ENCODE measurements around the gene XXYLT1. TPM values are rescaled to one million over a fixed set of nuclear protein-coding genes. Genes with fewer than 3 reads are reported as not detected.

The XXYLT1 gene
- total and polyA plus RNA-seq, 2 of the 8 experiments (the other 6 are each of a cell fraction or from before 2014, with no cell fraction given): 18.9 to 23.8 TPM

DNA sequence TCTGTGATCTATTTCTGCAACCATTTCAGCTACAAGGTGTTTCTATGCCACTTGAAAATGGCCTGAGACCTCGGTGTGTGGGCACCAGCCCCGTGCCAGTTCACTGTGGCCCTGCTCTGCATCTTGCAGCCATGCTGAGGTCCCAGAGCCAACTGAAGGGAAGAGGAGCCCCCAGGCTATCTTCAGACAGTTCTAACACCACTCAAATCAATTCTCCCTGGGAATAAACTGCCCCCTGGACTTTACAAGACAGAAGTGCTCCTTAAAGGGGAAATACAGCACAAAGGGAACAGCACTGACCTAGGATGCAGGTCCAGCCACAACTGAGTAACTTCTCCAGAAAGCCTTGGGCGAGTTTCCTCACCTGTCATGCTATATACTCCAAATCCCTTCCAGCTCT is 3.9 kb downstream of the XXYLT1 start:
- Histone ChIP-seq H3K23me2 (ENCODE audit: low read depth, low read length) (peaks cover 5% of the 10 kb centered on the region), H3K9ac (replicated peaks in 1 of 4; ENCODE audit: extremely low read depth in 1 of 4, low read depth in 3 of 4, low read length in 3 of 4) (no peak overlapping the region), H3K18ac (ENCODE audit: extremely low read depth, low read length) (no peak overlapping the region), H3K56ac (replicated peaks; ENCODE audit: insufficient read length, low read depth, low read length) (no peak overlapping the region), H4K20me1 (replicated peaks in 1 of 2; ENCODE audit: control insufficient read depth in 1 of 2, insufficient read depth in 2 of 2, low read length in 2 of 2) (peaks cover 24 to 41% of the 10 kb centered on the region in 2 experiments), H3K9me3 (ENCODE audit: insufficient read depth in 2 of 2, low read depth in 1 of 2, low read length in 1 of 2) (no peaks in the 10 kb centered on the region), H2AFZ (ENCODE audit: low read length) (no peak overlapping the region), H2BK12ac (ENCODE audit: low read depth, low read length) (no peak overlapping the region), H2BK20ac (ENCODE audit: low read length) (no peak overlapping the region), H4K8ac (ENCODE audit: extremely low read depth, insufficient read depth, low read length) (no peak overlapping the region), H2BK15ac (ENCODE audit: low read length) (no peak overlapping the region), H3K36me3 (ENCODE audit: control insufficient read depth in 2 of 4, insufficient read depth in 4 of 4, low read length in 3 of 4) (peaks cover 2 to 14% (median 5%) of the 10 kb centered on the region in 4 experiments; a peak in 5 of 8 replicates), H3K79me1 (ENCODE audit: low read depth, low read length) (peaks cover 34% of the 10 kb centered on the region), H3K4me2 (ENCODE audit: insufficient read depth in 1 of 2, low read depth in 2 of 2, low read length in 2 of 2) (no peak overlapping the region), H2BK120ac (replicated peaks; ENCODE audit: low read depth, low read length) (no peak overlapping the region), H4K91ac (replicated peaks; ENCODE audit: insufficient read length, low read length) (no peak overlapping the region), H2AK5ac (ENCODE audit: low read depth, low read length) (no peak overlapping the region), H3K79me2 (ENCODE audit: control insufficient read depth in 1 of 2, insufficient read depth in 2 of 2, low read length in 2 of 2) (peaks cover 16 to 81% of the 10 kb centered on the region in 2 experiments), H3K14ac (ENCODE audit: insufficient read length) (no peak overlapping the region), H3K4me1 (replicated peaks in 1 of 4; ENCODE audit: control insufficient read depth in 3 of 4, insufficient read depth in 4 of 4, low read length in 3 of 4) (peaks cover 0 to 9% (median 6%) of the 10 kb centered on the region in 4 experiments; a peak in 5 of 7 replicates), H3K27me3 (replicated peaks in 1 of 4; ENCODE audit: control insufficient read depth in 3 of 4, extremely low read depth in 1 of 4, insufficient read depth in 3 of 4, low read length in 3 of 4) (no peaks in the 10 kb centered on the region), H3K23ac (ENCODE audit: insufficient read length) (no peak overlapping the region), H4K5ac (ENCODE audit: insufficient read length, low read depth, low read length) (no peak overlapping the region), H3K4ac (replicated peaks; ENCODE audit: insufficient read length, low read depth, low read length) (no peak overlapping the region), H3K4me3 (ENCODE audit: extremely low read depth in 1 of 4, insufficient read depth in 2 of 4, low read depth in 3 of 4, low read length in 4 of 4) (no peak overlapping the region), H3K27ac (ENCODE audit: low read depth, low read length) (no peak overlapping the region), H2BK5ac (ENCODE audit: low read depth, low read length) (no peak overlapping the region)
- POLR2A ChIA-PET (ENCODE audit: partially characterized antibody): no interaction called here
- TF ChIP-seq SIX5 (IDR thresholded peaks at IDR 0.05; ENCODE audit: low read depth, low read length): no peak
- TF ChIP-seq NRF1 (IDR thresholded peaks at IDR 0.05; ENCODE audit: low read depth, low read length): no peak
- no peak for TF ChIP-seq SP2 (IDR thresholded peaks at IDR 0.05; ENCODE audit: low read length)
- no peak for FAIRE-seq
- peak in 1 of 2 experiments; percentile 13 for DNase-seq (ENCODE audit: low read depth in 1 of 2, low spot score in 2 of 2)
- 89% methylated on average over 3 of the region's 3 CpGs; no CpG with 5 or more reads in 1 of the 2 experiments for WGBS, 2 experiments (ENCODE audit: extremely low coverage in 1 of 2, insufficient coverage in 1 of 2, insufficient read length in 1 of 2, insufficient replicate concordance in 2 of 2, low coverage in 1 of 2, low lambda C conversion rate in 2 of 2, missing lambda C conversion rate in 1 of 2)
- CTCF ChIA-PET (ENCODE audit: partially characterized antibody): interaction anchor here (1.2 kb wide), 1 partner anchor 255 kb away, joined by 6 read pairs; no protein-coding TSS in a partner anchor
